AG10803 (cell line): ENCODE results near the gene KLHL24.
"Not testable (repeated sequence)": the region's sequence is repeated elsewhere in the genome, so short reads cannot be mapped to it uniquely, and the experiment has no call there.

ENCODE experiments used
- DNase-seq: peaks from one replicate; pipeline ENCODE4 v3.0.0; 2010; ENCODE audit warnings: low read depth
- H3K4me3 ChIP-seq: 2 replicates; pipeline ENCODE4 v1.5.1; 2011; ENCODE audit warnings: mild to moderate bottlenecking, low read length, control low read depth
- TF ChIP-seq, protein P1 (sequence below): conservative IDR thresholded peaks from 2 replicates; pipeline ENCODE4 v1.5.1; 2011; ENCODE audit warnings: mild to moderate bottlenecking, low read length, control low read depth, inconsistent platforms

The KLHL24 gene

DNA sequence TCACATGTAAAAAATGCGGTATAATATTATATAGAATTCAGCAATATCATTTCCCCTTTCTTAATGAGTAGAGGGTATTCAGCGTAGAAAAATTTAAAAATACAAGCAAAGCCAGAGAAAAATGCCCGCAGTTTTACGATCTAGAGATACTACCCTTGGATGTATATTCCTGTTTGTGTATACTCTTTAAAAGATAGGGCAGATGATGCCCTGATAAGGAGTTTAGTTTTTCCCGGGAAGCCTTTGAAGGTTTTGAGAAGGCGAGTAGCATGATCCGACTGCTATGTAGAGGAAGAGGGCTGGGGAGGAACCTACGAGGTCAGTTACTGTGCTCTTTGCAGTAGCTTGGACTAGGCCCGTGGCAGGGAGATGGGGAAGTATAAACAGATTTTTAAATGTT is 63.3 kb downstream of the KLHL24 start:
- TF ChIP-seq, protein P1, sequence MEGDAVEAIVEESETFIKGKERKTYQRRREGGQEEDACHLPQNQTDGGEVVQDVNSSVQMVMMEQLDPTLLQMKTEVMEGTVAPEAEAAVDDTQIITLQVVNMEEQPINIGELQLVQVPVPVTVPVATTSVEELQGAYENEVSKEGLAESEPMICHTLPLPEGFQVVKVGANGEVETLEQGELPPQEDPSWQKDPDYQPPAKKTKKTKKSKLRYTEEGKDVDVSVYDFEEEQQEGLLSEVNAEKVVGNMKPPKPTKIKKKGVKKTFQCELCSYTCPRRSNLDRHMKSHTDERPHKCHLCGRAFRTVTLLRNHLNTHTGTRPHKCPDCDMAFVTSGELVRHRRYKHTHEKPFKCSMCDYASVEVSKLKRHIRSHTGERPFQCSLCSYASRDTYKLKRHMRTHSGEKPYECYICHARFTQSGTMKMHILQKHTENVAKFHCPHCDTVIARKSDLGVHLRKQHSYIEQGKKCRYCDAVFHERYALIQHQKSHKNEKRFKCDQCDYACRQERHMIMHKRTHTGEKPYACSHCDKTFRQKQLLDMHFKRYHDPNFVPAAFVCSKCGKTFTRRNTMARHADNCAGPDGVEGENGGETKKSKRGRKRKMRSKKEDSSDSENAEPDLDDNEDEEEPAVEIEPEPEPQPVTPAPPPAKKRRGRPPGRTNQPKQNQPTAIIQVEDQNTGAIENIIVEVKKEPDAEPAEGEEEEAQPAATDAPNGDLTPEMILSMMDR = no peak
- peak; percentile 38 for DNase-seq
- peak overlapping the region; percentile 91 for H3K4me3 ChIP-seq

- DNase-seq = no peak
- TF ChIP-seq, protein P1 = no peak
- H3K4me3 ChIP-seq = peak overlapping the region; percentile 91
Observed at GRCh38 chr3:183699238-183699947, 64.0 kb downstream of the KLHL24 start.

DNA sequence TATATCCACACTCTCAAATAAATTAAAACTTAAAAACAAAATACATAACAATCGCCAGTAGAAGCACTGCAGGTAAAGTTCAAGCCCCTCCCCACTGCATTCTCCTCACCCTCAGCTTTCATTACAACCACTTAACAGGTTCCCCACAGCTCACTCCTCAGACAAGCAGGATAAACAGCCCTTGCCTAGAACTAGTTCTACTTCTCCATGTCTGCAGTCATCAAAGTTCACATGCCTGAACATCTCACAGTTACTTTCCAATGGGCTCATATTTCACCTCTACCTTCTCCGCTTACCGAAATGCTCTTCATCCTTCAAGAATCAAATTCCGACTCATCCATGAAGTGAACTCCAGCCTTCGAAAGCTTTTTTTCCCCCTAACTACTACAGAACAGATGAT is 66.3 kb downstream of the KLHL24 start:
- TF ChIP-seq, protein P1 = no peak
- no peak overlapping the region for H3K4me3 ChIP-seq
- no peak for DNase-seq

DNA sequence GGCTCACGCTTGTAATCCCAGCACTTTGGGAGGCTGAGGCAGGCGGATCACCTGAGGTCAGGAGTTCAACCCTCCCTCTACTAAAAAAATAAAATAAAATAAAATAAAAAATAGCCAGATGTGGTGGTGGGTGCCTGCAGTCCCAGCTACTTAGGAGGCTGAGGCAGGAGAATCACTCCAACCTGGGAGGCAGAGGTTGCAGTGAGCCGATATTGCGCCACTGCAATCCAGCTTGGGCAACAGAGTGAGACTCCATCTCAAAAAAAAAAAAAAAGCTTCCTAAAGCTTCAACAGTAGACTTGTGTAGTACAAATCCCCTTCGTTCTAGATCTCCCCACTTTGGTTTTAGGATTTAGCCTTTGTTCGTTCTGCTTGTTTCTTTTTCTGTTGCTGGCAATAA is 68.5 kb downstream of the KLHL24 start:
- not testable (repeated sequence) for H3K4me3 ChIP-seq, DNase-seq

DNA sequence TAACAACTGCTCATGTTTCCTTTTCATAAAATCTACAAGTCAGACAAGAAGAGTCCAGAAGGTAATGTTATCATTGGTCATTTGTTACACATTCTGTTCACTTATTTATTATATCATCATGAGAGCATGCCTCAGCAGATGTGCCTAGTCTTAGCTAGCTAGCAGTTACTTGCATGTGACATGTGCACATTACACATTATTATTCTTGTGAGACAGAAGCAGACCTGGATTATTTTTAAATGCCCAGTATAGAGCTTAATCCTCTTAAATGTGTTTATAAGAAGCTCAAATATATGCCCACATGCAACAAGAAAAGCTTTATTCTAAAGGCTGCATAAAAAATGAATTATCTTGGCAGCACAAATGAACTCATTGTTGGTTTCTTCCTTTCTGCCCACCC is 74.8 kb downstream of the KLHL24 start:
- no peak overlapping the region for H3K4me3 ChIP-seq
- DNase-seq = no peak
- TF ChIP-seq, protein P1 = no peak

DNA sequence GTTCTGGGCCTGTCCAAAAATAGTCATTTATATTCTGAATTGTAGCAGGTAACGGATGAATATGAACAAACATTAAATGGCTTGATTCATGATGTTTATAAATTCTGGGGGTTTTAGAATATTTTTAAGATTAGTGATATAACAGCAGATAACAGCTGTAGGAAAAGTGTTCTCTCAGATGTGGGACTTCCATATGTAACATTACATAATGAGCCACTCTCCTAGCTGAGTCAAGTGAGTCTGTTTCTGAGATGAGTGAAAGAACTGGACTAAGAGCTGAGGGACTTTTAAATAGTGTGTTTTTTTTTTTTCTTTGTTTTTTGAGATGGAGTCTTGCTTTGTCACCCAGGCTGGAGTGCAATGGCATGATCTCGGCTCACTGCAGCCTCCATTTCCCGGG is 76.1 kb downstream of the KLHL24 start:
- no peak for DNase-seq
- TF ChIP-seq, protein P1 = no peak
- no peak overlapping the region for H3K4me3 ChIP-seq

DNA sequence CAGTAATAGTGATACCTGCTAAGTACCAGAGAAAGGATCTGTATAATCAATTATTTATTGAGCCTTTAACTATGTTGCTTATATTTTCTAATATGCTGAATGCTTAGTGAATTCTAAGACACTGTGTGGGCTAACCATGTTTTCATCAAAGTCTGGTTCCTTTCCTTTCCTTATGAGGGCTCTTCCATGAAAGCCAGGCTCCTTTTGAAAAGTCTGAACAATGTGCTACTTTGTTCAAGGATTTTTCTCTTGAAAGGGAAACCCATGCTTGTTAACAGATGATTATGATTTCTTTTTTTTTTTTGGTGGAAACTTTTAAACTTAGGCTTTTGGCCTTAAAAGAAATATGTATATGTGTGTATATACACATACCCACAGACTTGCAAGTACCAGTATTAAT is 79.2 kb downstream of the KLHL24 start:
- no peak overlapping the region for H3K4me3 ChIP-seq
- TF ChIP-seq, protein P1 = no peak
- DNase-seq = no peak

GRCh38 chr3:183718012-183718411 is 82.6 kb downstream of the KLHL24 start:
- no peak overlapping the region for H3K4me3 ChIP-seq
- TF ChIP-seq, protein P1 = no peak
- no peak for DNase-seq
